ENCODE data around the gene DNAL1. TPM values are rescaled to one million over a fixed set of nuclear protein-coding genes. Genes with fewer than 3 reads are reported as not detected.

The DNAL1 gene
- total RNA-seq, 1 experiment from 2014 or later: 14.3 TPM

DNA sequence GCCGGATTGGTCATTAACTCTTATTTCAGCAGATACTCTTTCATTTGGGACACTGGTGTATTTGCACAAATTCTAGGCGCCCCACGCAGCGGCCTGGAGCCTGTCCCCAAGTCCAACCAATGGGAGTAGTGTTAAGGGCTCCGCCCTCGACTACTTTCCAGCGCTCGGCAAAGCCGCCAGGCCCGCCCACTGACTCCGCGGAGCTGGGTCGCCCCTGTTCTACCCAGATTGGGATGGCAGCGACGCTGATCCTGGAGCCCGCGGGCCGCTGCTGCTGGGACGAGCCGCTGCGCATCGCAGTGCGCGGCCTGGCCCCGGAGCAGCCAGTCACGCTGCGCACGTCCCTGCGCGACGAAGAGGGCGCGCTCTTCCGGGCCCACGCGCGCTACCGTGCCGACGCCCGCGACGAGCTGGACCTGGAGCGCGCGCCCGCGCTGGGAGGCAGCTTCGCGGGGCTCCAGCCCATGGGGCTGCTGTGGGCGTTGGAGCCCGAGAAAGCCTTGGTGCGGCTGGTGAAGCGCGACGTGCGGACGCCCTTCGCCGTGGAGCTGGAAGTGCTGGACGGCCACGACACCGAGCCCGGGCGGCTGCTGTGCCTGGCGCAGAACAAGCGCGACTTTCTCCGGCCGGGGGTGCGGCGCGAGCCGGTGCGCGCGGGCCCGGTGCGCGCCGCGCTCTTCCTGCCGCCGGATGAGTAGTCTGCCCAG is 32.3 kb upstream of the DNAL1 start, which contains the start of gene ACOT6:
TSS of gene ACOT6 (plus strand) at position 179 of the 707 bp plus-strand sequence. CDS start at position 234, 55 bp downstream.
- peaks cover 47% of the 10 kb centered on the region for H3K27me3 Mint-ChIP-seq (ENCODE audit: low read depth)
- ChIA-PET CTCF (interaction anchor here (0.8 to 1.9 kb wide), 9 partner anchors 10 to 116 kb away, joined by 3 to 16 read pairs (median 5); partner anchors contain the start of gene ACOT2), POLR2A (interaction anchor here (0.6 to 1.7 kb wide), 7 partner anchors 11 to 476 kb away, joined by 3 to 6 read pairs (median 4); partner anchors contain the start of genes PSEN1 and RIOX1)
- H3K4me1 Mint-ChIP-seq: peaks cover 8% of the 10 kb centered on the region
- ATAC-seq (peak; percentile 97), DNase-seq (ENCODE audit: low spot score) (peak; percentile 90)
- H3K9me3 Mint-ChIP-seq: peaks cover 3% of the 10 kb centered on the region; the same call in 1 of the 2 replicates
- peaks cover 5% of the 10 kb centered on the region for H3K36me3 Mint-ChIP-seq
- H3K4me3 Mint-ChIP-seq: peak within 1 kb of the TSS; percentile 88
- H3K27ac Mint-ChIP-seq: no peak within 1 kb of the TSS
- TF ChIP-seq MYBL2 (CRISPR knock-in tag; IDR thresholded peaks at IDR 0.05) (peak; percentile 68; the same call in 1 of the 2 replicates), TP53 (CRISPR knock-in tag; IDR thresholded peaks at IDR 0.05) (no peak), GTF2I (CRISPR knock-in tag; conservative IDR thresholded peaks at IDR 0.05) (no peak), ZNF232 (CRISPR knock-in tag; IDR thresholded peaks at IDR 0.05) (0 out of 2 replicates have a peak, but pooled peaks have one; percentile 43), PRRX2 (CRISPR knock-in tag; IDR thresholded peaks at IDR 0.05) (no peak), FOXP1 (CRISPR knock-in tag; IDR thresholded peaks at IDR 0.05; ENCODE audit: borderline replicate concordance) (peak; percentile 78), GRHL2 (CRISPR knock-in tag; IDR thresholded peaks at IDR 0.05; ENCODE audit: insufficient replicate concordance, severe bottlenecking) (no peak), NR2C2 (CRISPR knock-in tag; IDR thresholded peaks at IDR 0.05) (no peak), FOXK1 (CRISPR knock-in tag; IDR thresholded peaks at IDR 0.05) (peak; percentile 55; the same call in 1 of the 2 replicates), FOXJ3 (CRISPR knock-in tag; IDR thresholded peaks at IDR 0.05; ENCODE audit: borderline replicate concordance) (no peak), TEAD1 (CRISPR knock-in tag; IDR thresholded peaks at IDR 0.05) (0 out of 2 replicates have a peak, but pooled peaks have one; percentile 10), SMAD4 (CRISPR knock-in tag; IDR thresholded peaks at IDR 0.05) (no peak), NFYB (CRISPR knock-in tag; conservative IDR thresholded peaks at IDR 0.05; ENCODE audit: low read depth) (0 out of 2 replicates have a peak, but pooled peaks have one; percentile 29), ZNF263 (CRISPR knock-in tag; IDR thresholded peaks at IDR 0.05; ENCODE audit: low read depth) (no peak)
- TF ChIP-seq, protein P1, sequence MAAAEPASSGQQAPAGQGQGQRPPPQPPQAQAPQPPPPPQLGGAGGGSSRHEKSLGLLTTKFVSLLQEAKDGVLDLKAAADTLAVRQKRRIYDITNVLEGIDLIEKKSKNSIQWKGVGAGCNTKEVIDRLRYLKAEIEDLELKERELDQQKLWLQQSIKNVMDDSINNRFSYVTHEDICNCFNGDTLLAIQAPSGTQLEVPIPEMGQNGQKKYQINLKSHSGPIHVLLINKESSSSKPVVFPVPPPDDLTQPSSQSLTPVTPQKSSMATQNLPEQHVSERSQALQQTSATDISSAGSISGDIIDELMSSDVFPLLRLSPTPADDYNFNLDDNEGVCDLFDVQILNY (CRISPR knock-in tag; IDR thresholded peaks at IDR 0.05): 0 out of 2 replicates have a peak, but pooled peaks have one; percentile 46
- TF ChIP-seq, protein P2, sequence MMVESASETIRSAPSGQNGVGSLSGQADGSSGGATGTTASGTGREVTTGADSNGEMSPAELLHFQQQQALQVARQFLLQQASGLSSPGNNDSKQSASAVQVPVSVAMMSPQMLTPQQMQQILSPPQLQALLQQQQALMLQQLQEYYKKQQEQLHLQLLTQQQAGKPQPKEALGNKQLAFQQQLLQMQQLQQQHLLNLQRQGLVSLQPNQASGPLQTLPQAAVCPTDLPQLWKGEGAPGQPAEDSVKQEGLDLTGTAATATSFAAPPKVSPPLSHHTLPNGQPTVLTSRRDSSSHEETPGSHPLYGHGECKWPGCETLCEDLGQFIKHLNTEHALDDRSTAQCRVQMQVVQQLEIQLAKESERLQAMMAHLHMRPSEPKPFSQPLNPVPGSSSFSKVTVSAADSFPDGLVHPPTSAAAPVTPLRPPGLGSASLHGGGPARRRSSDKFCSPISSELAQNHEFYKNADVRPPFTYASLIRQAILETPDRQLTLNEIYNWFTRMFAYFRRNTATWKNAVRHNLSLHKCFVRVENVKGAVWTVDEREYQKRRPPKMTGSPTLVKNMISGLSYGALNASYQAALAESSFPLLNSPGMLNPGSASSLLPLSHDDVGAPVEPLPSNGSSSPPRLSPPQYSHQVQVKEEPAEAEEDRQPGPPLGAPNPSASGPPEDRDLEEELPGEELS (CRISPR knock-in tag; IDR thresholded peaks at IDR 0.05): 0 out of 2 replicates have a peak, but pooled peaks have one; percentile 50
- TF ChIP-seq, protein P3, sequence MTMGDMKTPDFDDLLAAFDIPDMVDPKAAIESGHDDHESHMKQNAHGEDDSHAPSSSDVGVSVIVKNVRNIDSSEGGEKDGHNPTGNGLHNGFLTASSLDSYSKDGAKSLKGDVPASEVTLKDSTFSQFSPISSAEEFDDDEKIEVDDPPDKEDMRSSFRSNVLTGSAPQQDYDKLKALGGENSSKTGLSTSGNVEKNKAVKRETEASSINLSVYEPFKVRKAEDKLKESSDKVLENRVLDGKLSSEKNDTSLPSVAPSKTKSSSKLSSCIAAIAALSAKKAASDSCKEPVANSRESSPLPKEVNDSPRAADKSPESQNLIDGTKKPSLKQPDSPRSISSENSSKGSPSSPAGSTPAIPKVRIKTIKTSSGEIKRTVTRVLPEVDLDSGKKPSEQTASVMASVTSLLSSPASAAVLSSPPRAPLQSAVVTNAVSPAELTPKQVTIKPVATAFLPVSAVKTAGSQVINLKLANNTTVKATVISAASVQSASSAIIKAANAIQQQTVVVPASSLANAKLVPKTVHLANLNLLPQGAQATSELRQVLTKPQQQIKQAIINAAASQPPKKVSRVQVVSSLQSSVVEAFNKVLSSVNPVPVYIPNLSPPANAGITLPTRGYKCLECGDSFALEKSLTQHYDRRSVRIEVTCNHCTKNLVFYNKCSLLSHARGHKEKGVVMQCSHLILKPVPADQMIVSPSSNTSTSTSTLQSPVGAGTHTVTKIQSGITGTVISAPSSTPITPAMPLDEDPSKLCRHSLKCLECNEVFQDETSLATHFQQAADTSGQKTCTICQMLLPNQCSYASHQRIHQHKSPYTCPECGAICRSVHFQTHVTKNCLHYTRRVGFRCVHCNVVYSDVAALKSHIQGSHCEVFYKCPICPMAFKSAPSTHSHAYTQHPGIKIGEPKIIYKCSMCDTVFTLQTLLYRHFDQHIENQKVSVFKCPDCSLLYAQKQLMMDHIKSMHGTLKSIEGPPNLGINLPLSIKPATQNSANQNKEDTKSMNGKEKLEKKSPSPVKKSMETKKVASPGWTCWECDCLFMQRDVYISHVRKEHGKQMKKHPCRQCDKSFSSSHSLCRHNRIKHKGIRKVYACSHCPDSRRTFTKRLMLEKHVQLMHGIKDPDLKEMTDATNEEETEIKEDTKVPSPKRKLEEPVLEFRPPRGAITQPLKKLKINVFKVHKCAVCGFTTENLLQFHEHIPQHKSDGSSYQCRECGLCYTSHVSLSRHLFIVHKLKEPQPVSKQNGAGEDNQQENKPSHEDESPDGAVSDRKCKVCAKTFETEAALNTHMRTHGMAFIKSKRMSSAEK (CRISPR knock-in tag; IDR thresholded peaks at IDR 0.05; ENCODE audit: borderline replicate concordance): no peak
- TF ChIP-seq, protein P4, sequence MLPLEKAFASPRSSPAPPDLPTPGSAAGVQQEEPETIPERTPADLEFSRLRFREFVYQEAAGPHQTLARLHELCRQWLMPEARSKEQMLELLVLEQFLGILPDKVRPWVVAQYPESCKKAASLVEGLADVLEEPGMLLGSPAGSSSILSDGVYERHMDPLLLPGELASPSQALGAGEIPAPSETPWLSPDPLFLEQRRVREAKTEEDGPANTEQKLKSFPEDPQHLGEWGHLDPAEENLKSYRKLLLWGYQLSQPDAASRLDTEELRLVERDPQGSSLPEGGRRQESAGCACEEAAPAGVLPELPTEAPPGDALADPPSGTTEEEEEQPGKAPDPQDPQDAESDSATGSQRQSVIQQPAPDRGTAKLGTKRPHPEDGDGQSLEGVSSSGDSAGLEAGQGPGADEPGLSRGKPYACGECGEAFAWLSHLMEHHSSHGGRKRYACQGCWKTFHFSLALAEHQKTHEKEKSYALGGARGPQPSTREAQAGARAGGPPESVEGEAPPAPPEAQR (CRISPR knock-in tag; IDR thresholded peaks at IDR 0.05): no peak
- TF ChIP-seq, protein P5, sequence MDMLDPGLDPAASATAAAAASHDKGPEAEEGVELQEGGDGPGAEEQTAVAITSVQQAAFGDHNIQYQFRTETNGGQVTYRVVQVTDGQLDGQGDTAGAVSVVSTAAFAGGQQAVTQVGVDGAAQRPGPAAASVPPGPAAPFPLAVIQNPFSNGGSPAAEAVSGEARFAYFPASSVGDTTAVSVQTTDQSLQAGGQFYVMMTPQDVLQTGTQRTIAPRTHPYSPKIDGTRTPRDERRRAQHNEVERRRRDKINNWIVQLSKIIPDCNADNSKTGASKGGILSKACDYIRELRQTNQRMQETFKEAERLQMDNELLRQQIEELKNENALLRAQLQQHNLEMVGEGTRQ (CRISPR knock-in tag; IDR thresholded peaks at IDR 0.05): no peak
- TF ChIP-seq, protein P6, sequence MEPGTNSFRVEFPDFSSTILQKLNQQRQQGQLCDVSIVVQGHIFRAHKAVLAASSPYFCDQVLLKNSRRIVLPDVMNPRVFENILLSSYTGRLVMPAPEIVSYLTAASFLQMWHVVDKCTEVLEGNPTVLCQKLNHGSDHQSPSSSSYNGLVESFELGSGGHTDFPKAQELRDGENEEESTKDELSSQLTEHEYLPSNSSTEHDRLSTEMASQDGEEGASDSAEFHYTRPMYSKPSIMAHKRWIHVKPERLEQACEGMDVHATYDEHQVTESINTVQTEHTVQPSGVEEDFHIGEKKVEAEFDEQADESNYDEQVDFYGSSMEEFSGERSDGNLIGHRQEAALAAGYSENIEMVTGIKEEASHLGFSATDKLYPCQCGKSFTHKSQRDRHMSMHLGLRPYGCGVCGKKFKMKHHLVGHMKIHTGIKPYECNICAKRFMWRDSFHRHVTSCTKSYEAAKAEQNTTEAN (CRISPR knock-in tag; IDR thresholded peaks at IDR 0.05): no peak
- TF ChIP-seq, protein P7, sequence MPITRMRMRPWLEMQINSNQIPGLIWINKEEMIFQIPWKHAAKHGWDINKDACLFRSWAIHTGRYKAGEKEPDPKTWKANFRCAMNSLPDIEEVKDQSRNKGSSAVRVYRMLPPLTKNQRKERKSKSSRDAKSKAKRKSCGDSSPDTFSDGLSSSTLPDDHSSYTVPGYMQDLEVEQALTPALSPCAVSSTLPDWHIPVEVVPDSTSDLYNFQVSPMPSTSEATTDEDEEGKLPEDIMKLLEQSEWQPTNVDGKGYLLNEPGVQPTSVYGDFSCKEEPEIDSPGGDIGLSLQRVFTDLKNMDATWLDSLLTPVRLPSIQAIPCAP (CRISPR knock-in tag; IDR thresholded peaks at IDR 0.05): no peak
- TF ChIP-seq, protein P8, sequence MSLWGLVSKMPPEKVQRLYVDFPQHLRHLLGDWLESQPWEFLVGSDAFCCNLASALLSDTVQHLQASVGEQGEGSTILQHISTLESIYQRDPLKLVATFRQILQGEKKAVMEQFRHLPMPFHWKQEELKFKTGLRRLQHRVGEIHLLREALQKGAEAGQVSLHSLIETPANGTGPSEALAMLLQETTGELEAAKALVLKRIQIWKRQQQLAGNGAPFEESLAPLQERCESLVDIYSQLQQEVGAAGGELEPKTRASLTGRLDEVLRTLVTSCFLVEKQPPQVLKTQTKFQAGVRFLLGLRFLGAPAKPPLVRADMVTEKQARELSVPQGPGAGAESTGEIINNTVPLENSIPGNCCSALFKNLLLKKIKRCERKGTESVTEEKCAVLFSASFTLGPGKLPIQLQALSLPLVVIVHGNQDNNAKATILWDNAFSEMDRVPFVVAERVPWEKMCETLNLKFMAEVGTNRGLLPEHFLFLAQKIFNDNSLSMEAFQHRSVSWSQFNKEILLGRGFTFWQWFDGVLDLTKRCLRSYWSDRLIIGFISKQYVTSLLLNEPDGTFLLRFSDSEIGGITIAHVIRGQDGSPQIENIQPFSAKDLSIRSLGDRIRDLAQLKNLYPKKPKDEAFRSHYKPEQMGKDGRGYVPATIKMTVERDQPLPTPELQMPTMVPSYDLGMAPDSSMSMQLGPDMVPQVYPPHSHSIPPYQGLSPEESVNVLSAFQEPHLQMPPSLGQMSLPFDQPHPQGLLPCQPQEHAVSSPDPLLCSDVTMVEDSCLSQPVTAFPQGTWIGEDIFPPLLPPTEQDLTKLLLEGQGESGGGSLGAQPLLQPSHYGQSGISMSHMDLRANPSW (CRISPR knock-in tag; conservative IDR thresholded peaks at IDR 0.05; ENCODE audit: low read depth): no peak
